OCI-M1 (cell line): ENCODE measurements around the gene ZNF598.
"Not testable (repeated sequence)": the region's sequence is repeated elsewhere in the genome, so short reads cannot be mapped to it uniquely, and the experiment has no call there.

Source experiments
- DNase-seq: peaks from one replicate; lab custom pipeline; 2025; lab: John Stamatoyannopoulos, UW

ZNF598 gene

GRCh38 chr16:2027024-2028010 lies 17.7 kb upstream of the ZNF598 start:
- DNase-seq, result no peak

DNA sequence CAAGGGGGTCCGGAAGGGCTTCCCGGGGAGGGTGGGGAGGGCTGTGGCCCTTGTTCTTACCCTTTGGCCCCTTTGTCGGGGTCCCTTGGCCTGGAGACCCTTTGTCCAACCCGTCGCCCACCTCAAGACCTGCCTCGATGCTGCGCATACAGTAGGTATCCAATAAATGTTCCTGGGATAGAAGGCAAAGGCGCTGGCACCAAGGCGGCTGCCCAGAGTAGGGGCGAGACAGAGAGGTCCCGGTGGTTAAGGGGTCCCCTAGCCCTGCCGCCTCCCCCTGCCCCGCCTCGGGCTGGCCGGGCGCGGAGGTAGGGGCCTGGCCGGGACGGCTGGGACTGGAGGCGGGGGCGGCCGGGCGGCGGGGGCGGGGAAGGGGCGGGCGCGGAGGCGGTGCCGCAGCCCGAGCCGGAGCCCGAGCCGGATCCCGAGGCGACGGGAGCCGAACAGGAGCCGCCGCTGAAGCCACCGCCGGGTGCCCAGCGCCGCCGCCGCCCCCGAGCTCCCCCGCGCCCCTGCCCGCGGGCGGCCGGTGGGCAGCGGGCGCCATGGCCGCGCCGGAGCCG lies 16.9 kb upstream of the ZNF598 start, which contains the start of gene NHERF2:
TSS of gene NHERF2 (plus strand) at position 442 of the 563 bp plus-strand sequence. CDS start at position 546, 104 bp downstream.
- DNase-seq, result no peak

DNA sequence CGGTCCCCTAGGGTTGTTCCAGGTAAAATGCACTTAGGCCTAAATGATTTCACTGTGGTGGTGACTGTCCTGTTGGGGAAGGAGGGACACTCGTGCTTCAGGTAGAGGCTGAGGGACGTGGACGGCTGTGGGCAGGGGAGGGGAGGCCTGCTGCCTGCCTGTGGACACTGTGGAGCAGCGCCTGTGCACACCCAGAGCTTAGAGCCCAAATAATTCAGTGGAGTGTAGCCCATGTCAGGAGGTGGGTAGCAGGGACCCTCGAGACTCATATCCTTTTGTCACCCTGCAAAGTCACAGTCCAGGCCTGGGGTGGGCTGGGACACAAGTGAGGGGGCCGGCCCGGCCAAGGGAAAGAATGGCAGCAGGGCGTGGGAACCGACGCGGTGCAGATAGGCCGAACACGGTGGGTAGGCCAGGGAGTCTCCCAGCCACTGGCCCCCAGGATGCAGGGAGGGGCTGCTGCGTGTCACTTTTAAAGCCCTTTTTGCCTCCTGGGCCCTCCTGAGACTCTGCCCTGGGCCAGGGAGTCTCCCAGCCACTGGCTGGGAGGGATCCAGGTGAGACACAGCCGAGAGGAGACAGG lies 16.3 kb upstream of the ZNF598 start:
- DNase-seq, result no peak

GRCh38 chr16:2025251-2025650 lies 15.6 kb upstream of the ZNF598 start:
- no peak for DNase-seq

- no peak for DNase-seq
Observed at GRCh38 chr16:2024032-2024420, 14.4 kb upstream of the ZNF598 start.

GRCh38 chr16:2023092-2024031 lies 13.7 kb upstream of the ZNF598 start:
- DNase-seq, result peak; percentile 94

DNA sequence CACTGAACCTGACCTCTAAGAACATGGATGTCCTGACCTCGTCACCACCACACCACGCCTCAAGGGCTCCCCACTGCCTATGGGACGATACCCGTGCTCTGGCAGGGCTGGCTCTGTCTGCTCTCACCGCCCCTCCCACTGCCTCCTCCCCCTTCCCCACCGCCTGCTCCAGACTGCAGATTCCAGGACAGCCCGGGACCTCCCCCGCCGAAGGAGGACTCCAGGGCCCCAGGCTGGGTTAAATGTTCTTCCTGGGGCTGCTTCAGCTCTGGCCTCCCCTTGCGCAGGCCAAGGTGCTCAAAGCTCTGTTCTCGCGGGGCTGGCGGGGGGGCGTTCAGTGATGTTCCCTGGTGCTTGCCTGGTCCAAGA lies 13.1 kb upstream of the ZNF598 start:
- DNase-seq, result no peak

GRCh38 chr16:2019921-2020831 lies 10.6 kb upstream of the ZNF598 start:
- DNase-seq, result no peak

DNA sequence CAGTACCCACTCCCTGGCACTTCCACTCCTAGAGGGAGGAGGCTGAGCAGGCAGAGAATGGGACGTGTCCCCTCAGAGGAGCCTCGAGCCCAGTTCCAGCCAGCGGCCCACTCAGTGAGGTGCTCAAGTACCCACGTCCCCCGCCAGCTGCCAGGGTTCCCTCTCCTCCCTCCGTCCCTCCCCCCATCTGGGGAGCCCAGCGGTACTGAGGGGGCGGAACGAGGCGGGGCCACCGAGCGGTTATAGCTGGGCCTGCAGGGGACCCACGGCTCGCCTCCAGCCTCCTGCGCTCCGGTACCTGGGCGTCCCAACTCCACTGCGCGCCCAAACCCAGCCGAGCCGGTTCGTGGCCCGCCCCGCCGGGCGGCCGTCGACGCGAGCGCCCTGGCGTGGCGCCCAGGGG lies 9.9 kb upstream of the ZNF598 start, which contains the start of gene NPW:
TSS of gene NPW (plus strand) at position 268 of the 403 bp plus-strand sequence.
- DNase-seq, result no peak

DNA sequence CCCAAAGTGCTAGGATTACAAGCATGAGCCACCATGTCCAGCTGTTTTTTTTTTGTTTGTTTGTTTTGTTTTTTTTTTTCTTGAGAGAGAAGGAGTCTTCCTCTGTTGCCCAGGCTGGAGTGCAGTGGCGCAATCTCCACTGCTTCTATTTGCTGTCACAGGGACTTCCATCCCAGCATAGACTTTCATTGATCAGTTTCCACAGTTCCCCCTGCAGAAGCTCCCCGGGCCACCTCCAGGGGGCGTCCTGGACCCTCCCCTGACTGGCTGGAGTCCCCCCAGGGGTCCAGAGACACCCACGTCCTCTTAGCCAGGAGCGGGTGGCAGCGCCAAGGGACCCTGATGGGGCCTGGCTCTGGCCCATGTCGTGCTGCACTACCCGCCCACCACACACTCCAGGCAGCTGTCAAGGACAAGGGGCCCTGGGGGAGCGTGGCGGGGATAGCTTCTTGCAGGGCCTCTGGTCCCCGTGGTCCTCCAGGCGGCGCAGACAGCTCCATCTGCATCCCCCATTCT lies 6.8 kb upstream of the ZNF598 start:
- DNase-seq, result peak; percentile 25

GRCh38 chr16:2015947-2016208 lies 6.3 kb upstream of the ZNF598 start:
- no peak for DNase-seq

GRCh38 chr16:2015117-2015946 lies 5.7 kb upstream of the ZNF598 start:
- no peak for DNase-seq

DNA sequence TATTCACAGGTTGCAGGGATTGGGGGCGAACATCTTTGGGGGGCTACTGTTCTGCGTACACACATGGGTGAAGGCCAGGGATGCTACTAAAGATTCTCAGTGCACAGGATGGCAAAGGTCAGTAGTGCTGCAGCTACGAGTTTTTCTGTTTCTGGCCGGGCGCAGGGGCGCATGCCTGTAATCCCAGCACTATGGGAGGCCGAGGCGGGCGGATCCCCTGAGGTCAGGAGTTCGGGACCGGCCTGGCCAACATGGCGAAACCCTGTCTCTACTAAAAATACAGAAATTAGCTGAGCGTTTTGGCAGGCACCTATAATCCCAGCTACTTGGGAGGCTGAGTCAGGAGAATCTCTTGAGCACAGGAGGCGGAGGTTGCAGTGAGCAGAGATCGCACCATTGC lies 3.9 kb upstream of the ZNF598 start:
- no peak for DNase-seq

GRCh38 chr16:2011726-2012125 lies 2.1 kb upstream of the ZNF598 start:
- DNase-seq, result not testable (repeated sequence)

DNA sequence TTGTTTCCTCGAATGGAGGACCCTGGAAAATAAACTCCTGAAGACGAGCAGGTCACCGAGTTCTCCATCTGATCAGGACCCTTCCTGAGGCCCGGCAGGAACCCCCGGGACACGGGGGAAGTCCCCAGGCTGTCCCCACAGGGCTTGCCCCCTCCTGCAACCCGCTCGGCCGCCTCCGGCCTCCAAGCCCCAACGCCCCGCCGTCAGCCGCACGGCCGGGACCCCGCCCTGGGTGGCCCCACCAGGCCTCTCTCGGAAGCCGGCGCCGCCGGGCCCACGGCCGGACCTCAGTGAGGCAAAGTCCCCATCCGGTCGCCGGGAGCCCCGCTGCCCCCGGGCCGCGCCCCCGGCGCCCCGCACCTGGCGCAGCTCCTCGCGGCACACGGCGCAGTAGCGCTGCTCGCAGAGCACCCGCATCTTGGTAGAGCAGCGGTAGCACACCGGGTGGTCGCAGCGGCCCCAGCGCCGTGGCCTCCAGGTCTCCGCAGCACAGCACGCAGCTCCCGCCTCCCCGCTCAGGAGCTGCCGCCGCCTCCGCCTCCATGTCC lies 383 bp downstream of the ZNF598 start:
- DNase-seq, result peak; percentile 40

- DNase-seq, result peak; percentile 31
Observed at GRCh38 chr16:2008631-2009163, 924 bp downstream of the ZNF598 start.

GRCh38 chr16:2008009-2008526 lies 1.6 kb downstream of the ZNF598 start:
- peak; percentile 45 for DNase-seq

- DNase-seq, result no peak
Observed at GRCh38 chr16:2007081-2007836, 2.4 kb downstream of the ZNF598 start.
